PC-3 (cell line): ENCODE data around the gene RNF19B. TPM values are rescaled to one million over a fixed set of nuclear protein-coding genes. Genes with fewer than 3 reads are reported as not detected.

Experiments
- ATAC-seq: fragments of 200-7000 bp; cut with Tn5 transposase; 2 replicates; pipeline ENCODE4 v1.9.1; 2020; ENCODE audit warnings: mild to moderate bottlenecking, moderate library complexity
- BruUV-seq: library from RNA; stranded (reverse); fragments of 400-500 nt; replicated peaks from 2 replicates; lab custom pipeline; 2021; lab: Mats Ljungman, UMichigan
- CTCF ChIA-PET: fragments of 300-600 bp; sonication (Branson Sonifier 250); formaldehyde crosslinking; loops from one replicate; lab custom pipeline; 2022; ENCODE audit warnings: antibody characterized with exemption; lab: Charles Lee
- POLR2A ChIA-PET: fragments of 300-600 bp; sonication (Branson Sonifier 250); formaldehyde crosslinking; loops from one replicate; lab custom pipeline; 2022; ENCODE audit warnings: antibody characterized with exemption; ENCODE audit not compliant: unreplicated experiment; lab: Charles Lee
- DNase-seq: peaks from one replicate; pipeline ENCODE4 v3.0.0-alpha.2; 2015
- H2AFZ ChIP-seq: fragments of 300-600 bp; sonication (generic); 2 replicates; pipeline ENCODE4 v1.6.0; 2016; ENCODE audit warnings: antibody characterized with exemption, low read length
- H3F3A ChIP-seq: fragments of 300-600 bp; sonication (generic); one replicate; pipeline ENCODE4 v1.6.0; 2017; ENCODE audit warnings: antibody characterized with exemption, low read length, control low read depth, mild to moderate bottlenecking; ENCODE audit not compliant: unreplicated experiment
- H3K27ac ChIP-seq: fragments of 300-600 bp; sonication (generic); 2 replicates; pipeline ENCODE4 v1.5.1; 2016; ENCODE audit warnings: mild to moderate bottlenecking, low read length
- H3K27me3 ChIP-seq: fragments of 300-600 bp; sonication (generic); 2 replicates; pipeline ENCODE4 v1.6.1; 2016; ENCODE audit warnings: low read length, mixed read lengths
- H3K36me3 ChIP-seq: fragments of 300-600 bp; sonication (generic); 2 replicates; pipeline ENCODE4 v1.6.1; 2016; ENCODE audit warnings: low read depth, mixed run types, low read length, mixed read lengths
- H3K4me1 ChIP-seq: fragments of 300-600 bp; sonication (generic); 2 replicates; pipeline ENCODE4 v1.5.1; 2016; ENCODE audit warnings: low read length; ENCODE audit not compliant: insufficient read depth
- H3K4me2 ChIP-seq: fragments of 300-600 bp; sonication (generic); 2 replicates; pipeline ENCODE4 v1.6.0; 2016; ENCODE audit warnings: low read length
- H3K4me3 ChIP-seq: fragments of 300-600 bp; sonication (generic); 2 replicates; pipeline ENCODE4 v1.5.1; 2016; ENCODE audit warnings: mild to moderate bottlenecking, low read length, mixed read lengths
- H3K79me2 ChIP-seq: fragments of 300-600 bp; sonication (generic); 2 replicates; pipeline ENCODE4 v1.6.1; 2017; ENCODE audit warnings: low read length, mixed read lengths
- H3K9ac ChIP-seq: fragments of 300-600 bp; sonication (generic); 2 replicates; pipeline ENCODE4 v1.6.0; 2016; ENCODE audit warnings: mild to moderate bottlenecking, low read length
- H3K9me2 ChIP-seq: fragments of 300-600 bp; sonication (generic); replicated peaks from 2 replicates; pipeline ENCODE4 v1.6.1; 2016; ENCODE audit warnings: mixed run types, low read length, mixed read lengths
- H3K9me3 ChIP-seq: fragments of 300-600 bp; sonication (generic); 2 replicates; pipeline ENCODE4 v1.6.1; 2016; ENCODE audit warnings: low read length, mixed read lengths
- H4K20me1 ChIP-seq: fragments of 300-600 bp; sonication (generic); 2 replicates; pipeline ENCODE4 v1.6.1; 2016; ENCODE audit warnings: low read length, mixed read lengths
- EZH2 ChIP-seq: fragments of 300-600 bp; sonication (generic); IDR thresholded peaks from one replicate; pipeline ENCODE4 v1.6.1; 2017; ENCODE audit warnings: antibody characterized with exemption, mild to moderate bottlenecking, low read length; ENCODE audit not compliant: unreplicated experiment
- EZH2phosphoT487 ChIP-seq: fragments of 300-600 bp; sonication (generic); IDR thresholded peaks from 2 replicates; pipeline ENCODE4 v1.6.1; 2018; ENCODE audit warnings: mild to moderate bottlenecking, antibody characterized with exemption, low read length, borderline replicate concordance
- intact Hi-C: fragments of 100-400 bp; cut with micrococcal nuclease; formaldehyde crosslinking; loops from 2 replicates; pipeline ENCODE4 v1.9.0; 2023
- total RNA-seq: library from RNA; depleted of rRNA; stranded (reverse); fragments of >200 nt; gene quantifications from 2 replicates; pipeline ENCODE4 v1.2.3, GENCODE V29; 2014
- TF ChIP-seq, protein P1 (sequence below): fragments of 300-600 bp; sonication (generic); conservative IDR thresholded peaks from 2 replicates; pipeline ENCODE4 v1.5.1; 2017; ENCODE audit warnings: antibody characterized with exemption, low read depth, mild to moderate bottlenecking, low read length

Gene RNF19B
- total RNA-seq, 1 experiment from 2014 or later: 17.9 TPM

DNA sequence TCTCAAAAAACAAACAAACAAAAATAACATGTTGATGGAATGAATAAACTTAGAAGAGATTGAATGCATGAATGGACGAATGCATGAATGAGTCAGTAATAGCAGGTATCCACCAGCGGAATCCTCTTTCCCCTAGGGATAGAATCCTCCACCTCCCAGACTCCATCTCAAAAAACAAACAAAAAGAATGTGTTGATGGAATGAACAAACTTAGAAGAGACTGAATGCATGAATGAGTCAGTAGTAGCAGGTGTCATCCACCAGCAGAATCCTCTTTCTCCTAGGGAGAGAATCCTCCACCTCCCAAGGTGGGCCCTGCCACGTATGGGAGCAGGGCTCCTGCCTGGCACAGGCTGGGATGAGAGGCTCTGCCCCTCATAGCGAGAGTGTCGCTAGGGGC lies 26.8 kb upstream of the RNF19B start:
- Histone ChIP-seq H3K9me2 (no peaks in the 10 kb centered on the region), H3K4me3 (no peak overlapping the region), H3K9me3 (no peaks in the 10 kb centered on the region), H4K20me1 (no peaks in the 10 kb centered on the region), H3K79me2 (no peaks in the 10 kb centered on the region), H3K4me1 (peaks cover 48% of the 10 kb centered on the region), H3F3A (peaks cover 4% of the 10 kb centered on the region), H3K36me3 (no peaks in the 10 kb centered on the region), H3K27me3 (no peaks in the 10 kb centered on the region), H2AFZ (no peak overlapping the region), H3K27ac (peak overlapping the region; percentile 61), H3K9ac (no peak overlapping the region), H3K4me2 (peak overlapping the region; percentile 55)
- no TSS peak for BruUV-seq
- ChIA-PET CTCF (no interaction called here), POLR2A (interaction anchor here (0.6 to 1.0 kb wide), 2 partner anchors 18 to 37 kb away, joined by 3 read pairs; no protein-coding TSS in a partner anchor)
- intact Hi-C loops: loop anchor here (5.0 kb wide), 1 partner anchor 59 kb away; no protein-coding TSS in a partner anchor
- DNase-seq: peak; percentile 69
- peak; percentile 12 for ATAC-seq
- TF ChIP-seq EZH2: no peak
- no peak for TF ChIP-seq EZH2phosphoT487

DNA sequence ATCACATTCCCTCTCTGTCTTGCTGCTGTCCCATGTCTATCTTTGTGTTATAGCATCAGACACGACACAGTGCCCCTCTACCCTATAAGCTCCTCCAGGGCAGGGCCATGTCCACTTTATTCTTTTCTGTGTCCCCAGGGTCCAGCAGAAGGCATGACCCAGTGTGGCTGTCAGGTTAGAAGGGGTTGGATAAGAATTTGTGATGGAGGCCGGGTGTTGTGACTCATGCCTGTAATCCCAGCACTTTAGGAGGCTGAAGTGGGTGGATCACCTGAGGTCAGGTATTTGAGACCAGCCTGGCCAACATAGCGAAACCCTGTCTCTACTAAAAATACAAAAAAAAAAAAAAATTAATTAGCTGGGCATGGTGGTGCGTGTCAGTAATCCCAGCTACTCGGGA lies 26.3 kb upstream of the RNF19B start:
- no peaks in the 10 kb centered on the region for H3K79me2 ChIP-seq
- H3K4me2 ChIP-seq: 0 out of 2 replicates have a peak overlapping the region, but pooled peaks have one; percentile 55
- peaks cover 4% of the 10 kb centered on the region for H3F3A ChIP-seq
- H3K36me3 ChIP-seq: no peaks in the 10 kb centered on the region
- no peaks in the 10 kb centered on the region for H3K27me3 ChIP-seq
- no TSS peak for BruUV-seq
- H3K4me1 ChIP-seq: peaks cover 48% of the 10 kb centered on the region
- CTCF ChIA-PET: no interaction called here
- TF ChIP-seq, protein P1, sequence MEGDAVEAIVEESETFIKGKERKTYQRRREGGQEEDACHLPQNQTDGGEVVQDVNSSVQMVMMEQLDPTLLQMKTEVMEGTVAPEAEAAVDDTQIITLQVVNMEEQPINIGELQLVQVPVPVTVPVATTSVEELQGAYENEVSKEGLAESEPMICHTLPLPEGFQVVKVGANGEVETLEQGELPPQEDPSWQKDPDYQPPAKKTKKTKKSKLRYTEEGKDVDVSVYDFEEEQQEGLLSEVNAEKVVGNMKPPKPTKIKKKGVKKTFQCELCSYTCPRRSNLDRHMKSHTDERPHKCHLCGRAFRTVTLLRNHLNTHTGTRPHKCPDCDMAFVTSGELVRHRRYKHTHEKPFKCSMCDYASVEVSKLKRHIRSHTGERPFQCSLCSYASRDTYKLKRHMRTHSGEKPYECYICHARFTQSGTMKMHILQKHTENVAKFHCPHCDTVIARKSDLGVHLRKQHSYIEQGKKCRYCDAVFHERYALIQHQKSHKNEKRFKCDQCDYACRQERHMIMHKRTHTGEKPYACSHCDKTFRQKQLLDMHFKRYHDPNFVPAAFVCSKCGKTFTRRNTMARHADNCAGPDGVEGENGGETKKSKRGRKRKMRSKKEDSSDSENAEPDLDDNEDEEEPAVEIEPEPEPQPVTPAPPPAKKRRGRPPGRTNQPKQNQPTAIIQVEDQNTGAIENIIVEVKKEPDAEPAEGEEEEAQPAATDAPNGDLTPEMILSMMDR: no peak
- TF ChIP-seq EZH2phosphoT487 (no peak), EZH2 (no peak)
- intact Hi-C loops: loop anchor here (5.0 kb wide), 1 partner anchor 59 kb away; no protein-coding TSS in a partner anchor
- POLR2A ChIA-PET: no interaction called here
- H3K4me3 ChIP-seq: no peak overlapping the region
- ATAC-seq (no peak), DNase-seq (no peak)
- H3K9me2 ChIP-seq: no peaks in the 10 kb centered on the region
- no peaks in the 10 kb centered on the region for H4K20me1 ChIP-seq
- H3K27ac ChIP-seq: peak overlapping the region; percentile 61
- no peak overlapping the region for H2AFZ ChIP-seq
- no peak overlapping the region for H3K9ac ChIP-seq
- no peaks in the 10 kb centered on the region for H3K9me3 ChIP-seq

DNA sequence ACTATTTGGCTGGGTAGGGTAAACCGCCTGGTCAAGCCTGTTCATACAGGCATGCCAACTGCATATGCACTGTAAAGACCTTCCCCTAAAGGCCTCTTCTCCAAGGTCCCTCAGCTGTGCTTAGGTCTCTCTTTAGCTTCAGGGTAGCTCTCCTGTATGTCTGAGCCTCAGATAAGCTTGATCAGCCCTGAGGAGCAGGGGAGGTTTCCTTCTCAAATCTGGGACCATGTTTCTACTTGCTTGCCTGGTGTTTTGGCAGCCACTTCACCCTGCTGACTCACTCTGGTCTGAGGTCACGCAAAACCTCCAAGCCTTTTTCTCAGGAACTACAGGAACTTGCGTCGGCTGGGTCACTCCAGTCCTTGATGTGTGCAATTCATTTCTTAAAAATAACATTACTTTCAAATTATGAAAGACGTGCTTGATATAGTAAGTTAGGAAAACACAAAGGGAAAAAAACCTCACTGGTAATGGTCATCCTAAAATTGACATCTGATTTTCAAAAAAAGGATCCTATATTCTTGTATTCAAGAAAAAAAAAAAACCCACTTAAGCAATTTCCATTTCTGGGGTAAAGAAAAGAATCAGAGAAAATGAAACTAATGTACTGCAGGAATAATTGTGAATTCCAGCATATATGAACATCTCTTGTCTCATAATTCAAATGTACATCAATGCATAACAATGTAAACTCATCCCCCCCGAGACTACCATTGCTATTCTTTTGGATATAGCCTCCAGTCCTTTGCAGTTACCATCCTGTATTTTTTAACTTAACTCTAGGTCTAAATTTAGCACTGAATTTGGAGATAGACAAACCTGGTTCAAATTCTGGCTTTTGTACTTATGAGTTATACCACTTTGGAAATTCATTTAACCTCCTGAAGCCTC lies 24.8 kb upstream of the RNF19B start:
- Histone ChIP-seq H3K36me3 (no peaks in the 10 kb centered on the region), H3K9me2 (no peaks in the 10 kb centered on the region), H3K79me2 (no peaks in the 10 kb centered on the region), H3K27ac (peak overlapping the region; percentile 93), H3F3A (peaks cover 4% of the 10 kb centered on the region), H3K4me3 (peak overlapping the region; percentile 37), H2AFZ (peak overlapping the region; percentile 37), H3K27me3 (no peaks in the 10 kb centered on the region), H4K20me1 (no peaks in the 10 kb centered on the region), H3K9me3 (no peaks in the 10 kb centered on the region), H3K4me1 (peaks cover 48% of the 10 kb centered on the region), H3K4me2 (peak overlapping the region; percentile 77), H3K9ac (peak overlapping the region; percentile 66)
- intact Hi-C loops: loop anchor here (1.0 to 5.0 kb wide), 2 partner anchors 8 to 57 kb away; no protein-coding TSS in a partner anchor
- TF ChIP-seq EZH2 (no peak), EZH2phosphoT487 (no peak)
- TF ChIP-seq, protein P1: no peak
- ATAC-seq: peak; percentile 41
- peak; percentile 86 for DNase-seq
- CTCF ChIA-PET: interaction anchor here (0.9 kb wide), 1 partner anchor 14 kb away, joined by 3 read pairs; no protein-coding TSS in a partner anchor
- POLR2A ChIA-PET: no interaction called here
- no TSS peak for BruUV-seq
